ENCODE results near the gene NOTCH2.
"Not testable (repeated sequence)": the region's sequence is repeated elsewhere in the genome, so short reads cannot be mapped to it uniquely, and the experiment has no call there.

The NOTCH2 gene

GRCh38 chr1:119975582-119976254 lies 93.7 kb downstream of the NOTCH2 start:
- H3K4ac ChIP-seq (ENCODE audit: low read length): not testable (repeated sequence)

GRCh38 chr1:119975006-119975405 lies 94.5 kb downstream of the NOTCH2 start:
- H2AK5ac ChIP-seq (ENCODE audit: low read depth, low read length): no peak overlapping the region
- H3K4ac ChIP-seq (ENCODE audit: low read length): no peak overlapping the region
- H3K36me3 ChIP-seq (replicated peaks in 1 of 2; ENCODE audit: control insufficient read depth in 2 of 2, insufficient read depth in 2 of 2, low read length in 2 of 2): peaks cover 3 to 5% of the 10 kb centered on the region in 2 donors
- H3K4me3 ChIP-seq (ENCODE audit: low read length in 2 of 2): no peak overlapping the region
- no CpG with 5 or more reads among the region's 2 CpGs for WGBS, 2 donors (ENCODE audit: extremely low coverage in 2 of 2, insufficient read length in 2 of 2, insufficient replicate concordance in 1 of 2)
- H2BK15ac ChIP-seq (ENCODE audit: low read length): no peak overlapping the region
- H3K79me1 ChIP-seq (ENCODE audit: low read depth, low read length): no peaks in the 10 kb centered on the region
- no peak overlapping the region for H3K14ac ChIP-seq (ENCODE audit: low read length)
- H3K4me1 ChIP-seq (ENCODE audit: control insufficient read depth in 2 of 2, insufficient read depth in 1 of 2, low read depth in 1 of 2, low read length in 2 of 2): peaks cover 0 to 2% of the 10 kb centered on the region in 2 donors
- H2BK12ac ChIP-seq (ENCODE audit: low read length): no peak overlapping the region
- no peak overlapping the region for H2BK120ac ChIP-seq (ENCODE audit: low read depth, low read length)
- H3K18ac ChIP-seq (ENCODE audit: low read length): no peak overlapping the region
- no peak overlapping the region for H4K91ac ChIP-seq (ENCODE audit: low read depth, low read length, poor library complexity)
- H3K23ac ChIP-seq (ENCODE audit: low read depth, low read length, poor library complexity): no peak overlapping the region
- H2BK5ac ChIP-seq (ENCODE audit: low read length): no peak overlapping the region
- no peak overlapping the region for H3K4me2 ChIP-seq (ENCODE audit: insufficient read depth, low read length, poor library complexity, severe bottlenecking)
- DNase-seq (ENCODE audit: low spot score): no peak
- H3K27me3 ChIP-seq (ENCODE audit: control insufficient read depth in 3 of 3, insufficient read depth in 3 of 3, low read depth in 1 of 3, low read length in 3 of 3): no peaks in the 10 kb centered on the region
- H2AFZ ChIP-seq (ENCODE audit: low read length): no peak overlapping the region
- no peak overlapping the region for H3K9ac ChIP-seq (ENCODE audit: low read depth, low read length, poor library complexity)
- no peak overlapping the region for H3K27ac ChIP-seq (replicated peaks; ENCODE audit: low read length)
- no peak overlapping the region for H4K8ac ChIP-seq (ENCODE audit: low read depth, low read length)
- H3K9me3 ChIP-seq (replicated peaks in 1 of 2; ENCODE audit: control insufficient read depth in 2 of 2, insufficient read depth in 1 of 2, low read depth in 1 of 2, low read length in 2 of 2): no peaks in the 10 kb centered on the region

More at GRCh38 chr1:119975582-119976254, 93.7 kb downstream of the NOTCH2 start:
- H3K4me1 ChIP-seq (ENCODE audit: control insufficient read depth in 2 of 2, insufficient read depth in 1 of 2, low read depth in 1 of 2, low read length in 2 of 2); H3K18ac ChIP-seq (ENCODE audit: low read length); H2BK15ac ChIP-seq (ENCODE audit: low read length); DNase-seq (ENCODE audit: low spot score); H3K27ac ChIP-seq (replicated peaks; ENCODE audit: low read length); H2BK5ac ChIP-seq (ENCODE audit: low read length); H3K9ac ChIP-seq (ENCODE audit: low read depth, low read length, poor library complexity); H3K79me1 ChIP-seq (ENCODE audit: low read depth, low read length); H3K4me2 ChIP-seq (ENCODE audit: insufficient read depth, low read length, poor library complexity, severe bottlenecking); H3K27me3 ChIP-seq (ENCODE audit: control insufficient read depth in 3 of 3, insufficient read depth in 3 of 3, low read depth in 1 of 3, low read length in 3 of 3); H3K14ac ChIP-seq (ENCODE audit: low read length); H3K23ac ChIP-seq (ENCODE audit: low read depth, low read length, poor library complexity); H2BK120ac ChIP-seq (ENCODE audit: low read depth, low read length); H3K36me3 ChIP-seq (replicated peaks in 1 of 2; ENCODE audit: control insufficient read depth in 2 of 2, insufficient read depth in 2 of 2, low read length in 2 of 2); H4K91ac ChIP-seq (ENCODE audit: low read depth, low read length, poor library complexity); H2AFZ ChIP-seq (ENCODE audit: low read length); H3K4me3 ChIP-seq (ENCODE audit: low read length in 2 of 2); H4K8ac ChIP-seq (ENCODE audit: low read depth, low read length); H2BK12ac ChIP-seq (ENCODE audit: low read length); H3K9me3 ChIP-seq (replicated peaks in 1 of 2; ENCODE audit: control insufficient read depth in 2 of 2, insufficient read depth in 1 of 2, low read depth in 1 of 2, low read length in 2 of 2); H2AK5ac ChIP-seq (ENCODE audit: low read depth, low read length): not testable (repeated sequence)
- no CpG with 5 or more reads among the region's 5 CpGs for WGBS, 2 donors (ENCODE audit: extremely low coverage in 2 of 2, insufficient read length in 2 of 2, insufficient replicate concordance in 1 of 2)

- H3K9me3 ChIP-seq (replicated peaks in 1 of 2; ENCODE audit: control insufficient read depth in 2 of 2, insufficient read depth in 1 of 2, low read depth in 1 of 2, low read length in 2 of 2): peaks cover 0 to 3% of the 10 kb centered on the region in 2 donors
- H3K4me3 ChIP-seq (ENCODE audit: low read length in 2 of 2): no peak overlapping the region
Measured at GRCh38 chr1:119974013-119974412, 95.4 kb downstream of the NOTCH2 start.

GRCh38 chr1:119971710-119972570 lies 97.5 kb downstream of the NOTCH2 start:
- Histone ChIP-seq H2BK12ac (ENCODE audit: low read length) (no peak overlapping the region), H3K79me1 (ENCODE audit: low read depth, low read length) (no peaks in the 10 kb centered on the region), H2AFZ (ENCODE audit: low read length) (no peak overlapping the region), H3K4ac (ENCODE audit: low read length) (no peak overlapping the region), H2BK5ac (ENCODE audit: low read length) (no peak overlapping the region), H3K18ac (ENCODE audit: low read length) (no peak overlapping the region), H3K4me2 (ENCODE audit: insufficient read depth, low read length, poor library complexity, severe bottlenecking) (no peak overlapping the region), H2BK15ac (ENCODE audit: low read length) (no peak overlapping the region), H2AK5ac (ENCODE audit: low read depth, low read length) (no peak overlapping the region), H3K4me3 (ENCODE audit: low read length in 2 of 2) (no peak overlapping the region), H3K4me1 (ENCODE audit: control insufficient read depth in 2 of 2, insufficient read depth in 1 of 2, low read depth in 1 of 2, low read length in 2 of 2) (peaks cover 0 to 2% of the 10 kb centered on the region in 2 donors), H3K27ac (replicated peaks; ENCODE audit: low read length) (no peak overlapping the region), H3K36me3 (replicated peaks in 1 of 2; ENCODE audit: control insufficient read depth in 2 of 2, insufficient read depth in 2 of 2, low read length in 2 of 2) (peaks cover 13 to 33% of the 10 kb centered on the region in 2 donors), H4K8ac (ENCODE audit: low read depth, low read length) (no peak overlapping the region), H3K27me3 (ENCODE audit: control insufficient read depth in 3 of 3, insufficient read depth in 3 of 3, low read depth in 1 of 3, low read length in 3 of 3) (no peaks in the 10 kb centered on the region), H4K91ac (ENCODE audit: low read depth, low read length, poor library complexity) (no peak overlapping the region), H3K23ac (ENCODE audit: low read depth, low read length, poor library complexity) (no peak overlapping the region), H3K14ac (ENCODE audit: low read length) (no peak overlapping the region), H3K9me3 (replicated peaks in 1 of 2; ENCODE audit: control insufficient read depth in 2 of 2, insufficient read depth in 1 of 2, low read depth in 1 of 2, low read length in 2 of 2) (peaks cover 0 to 3% of the 10 kb centered on the region in 2 donors), H2BK120ac (ENCODE audit: low read depth, low read length) (no peak overlapping the region), H3K9ac (ENCODE audit: low read depth, low read length, poor library complexity) (no peak overlapping the region)
- DNase-seq (ENCODE audit: low spot score): no peak
- 100% methylated on average over 2 of the region's 4 CpGs; no CpG with 5 or more reads in 1 of the 2 donors for WGBS, 2 donors (ENCODE audit: extremely low coverage in 2 of 2, insufficient read length in 2 of 2, insufficient replicate concordance in 1 of 2)

More at GRCh38 chr1:119974013-119974412, 95.4 kb downstream of the NOTCH2 start:
- H3K4me1 ChIP-seq (ENCODE audit: control insufficient read depth in 2 of 2, insufficient read depth in 1 of 2, low read depth in 1 of 2, low read length in 2 of 2): peaks cover 0 to 2% of the 10 kb centered on the region in 2 donors
- H2AK5ac ChIP-seq (ENCODE audit: low read depth, low read length): no peak overlapping the region
- no peak overlapping the region for H2BK120ac ChIP-seq (ENCODE audit: low read depth, low read length)
- no peak overlapping the region for H2BK5ac ChIP-seq (ENCODE audit: low read length)
- H3K27me3 ChIP-seq (ENCODE audit: control insufficient read depth in 3 of 3, insufficient read depth in 3 of 3, low read depth in 1 of 3, low read length in 3 of 3): no peaks in the 10 kb centered on the region
- H3K4ac ChIP-seq (ENCODE audit: low read length): no peak overlapping the region
- H4K8ac ChIP-seq (ENCODE audit: low read depth, low read length): no peak overlapping the region
- H3K9ac ChIP-seq (ENCODE audit: low read depth, low read length, poor library complexity): no peak overlapping the region
- no peak for DNase-seq (ENCODE audit: low spot score)
- H3K23ac ChIP-seq (ENCODE audit: low read depth, low read length, poor library complexity): no peak overlapping the region
- H3K4me2 ChIP-seq (ENCODE audit: insufficient read depth, low read length, poor library complexity, severe bottlenecking): no peak overlapping the region
- H4K91ac ChIP-seq (ENCODE audit: low read depth, low read length, poor library complexity): no peak overlapping the region
- H3K79me1 ChIP-seq (ENCODE audit: low read depth, low read length): no peaks in the 10 kb centered on the region
- H2BK15ac ChIP-seq (ENCODE audit: low read length): no peak overlapping the region
- no peak overlapping the region for H3K18ac ChIP-seq (ENCODE audit: low read length)
- H3K27ac ChIP-seq (replicated peaks; ENCODE audit: low read length): no peak overlapping the region
- H3K36me3 ChIP-seq (replicated peaks in 1 of 2; ENCODE audit: control insufficient read depth in 2 of 2, insufficient read depth in 2 of 2, low read length in 2 of 2): peaks cover 6 to 12% of the 10 kb centered on the region in 2 donors
- no peak overlapping the region for H2AFZ ChIP-seq (ENCODE audit: low read length)
- H3K14ac ChIP-seq (ENCODE audit: low read length): no peak overlapping the region
- H2BK12ac ChIP-seq (ENCODE audit: low read length): no peak overlapping the region
